Retina (tissue), 1 donor: Measurements from ENCODE around the gene BCLAF3.

Source experiments
- DNase-seq: peaks from one replicate; pipeline ENCODE4 v3.0.0-alpha.2; 2016

The BCLAF3 gene

DNA sequence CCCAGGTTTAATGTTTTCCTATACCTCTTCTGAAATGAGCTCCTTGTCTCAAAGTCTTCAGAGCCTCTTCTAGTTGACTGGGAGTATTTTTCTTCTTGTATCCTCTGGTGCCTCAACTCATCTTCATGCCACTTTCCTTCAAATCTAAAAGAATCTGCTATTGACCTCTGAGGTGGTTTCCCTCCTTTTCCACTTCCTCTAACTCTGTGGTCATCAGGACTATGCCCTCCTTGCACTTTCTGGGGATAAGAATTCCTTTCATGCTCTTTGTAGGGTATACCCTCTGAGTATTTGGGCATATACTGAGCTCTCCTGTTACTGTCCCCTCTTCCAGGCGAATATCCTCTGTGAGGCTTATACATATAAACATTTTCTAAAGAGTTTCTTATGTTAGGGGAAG is 24.8 kb downstream of the BCLAF3 start:
- no peak for DNase-seq

DNA sequence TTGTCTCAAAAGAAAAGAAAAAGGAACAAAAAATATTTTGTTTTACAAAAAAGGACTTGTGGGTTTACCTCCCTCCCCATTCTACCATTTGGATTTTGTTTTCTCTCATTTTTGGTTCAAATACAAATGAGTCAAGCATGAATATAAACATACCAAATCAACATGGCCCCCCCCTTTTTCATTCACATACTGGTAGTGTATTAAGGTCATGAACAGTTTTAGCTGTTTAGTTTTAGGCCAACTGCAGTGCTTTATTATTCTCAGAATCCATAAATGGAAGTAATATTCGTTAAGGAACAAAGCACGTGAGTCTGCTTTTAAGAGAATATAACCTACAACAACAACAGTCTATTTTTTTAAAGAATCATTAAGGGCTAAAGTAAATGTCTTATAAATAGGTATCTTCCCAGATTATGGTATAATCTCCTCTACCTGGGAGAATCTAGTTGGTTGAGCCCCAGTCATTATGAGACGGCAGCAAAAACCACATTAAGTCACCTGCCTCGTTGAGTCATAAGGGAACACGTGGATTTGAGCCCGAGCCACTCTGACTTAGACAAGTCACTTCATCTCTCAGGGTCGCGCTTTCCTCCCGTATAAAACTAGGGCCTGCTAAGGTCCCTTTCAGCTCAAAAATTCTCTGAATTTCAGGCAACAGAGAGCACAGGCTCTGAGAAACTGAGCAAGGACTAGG is 26.7 kb downstream of the BCLAF3 start:
- DNase-seq, result no peak

DNA sequence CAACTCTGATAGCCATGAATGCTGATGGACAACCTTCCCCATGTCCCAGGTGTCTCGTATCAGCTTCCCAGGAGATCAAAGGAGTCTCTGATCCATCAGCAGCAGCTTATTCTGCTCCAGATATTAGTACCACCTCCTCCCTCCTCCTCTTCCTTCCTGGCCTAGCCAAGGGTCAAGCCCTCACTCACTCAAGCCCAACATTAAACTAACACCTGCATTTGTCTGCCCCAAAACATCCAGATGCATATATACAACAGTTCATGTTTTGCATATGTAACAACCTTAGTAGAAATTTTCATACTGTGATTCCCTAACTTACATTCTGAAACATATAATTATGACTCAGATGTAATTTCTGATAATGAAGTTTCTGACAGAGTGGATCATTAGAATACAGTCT is 29.9 kb downstream of the BCLAF3 start:
- DNase-seq, result no peak

DNA sequence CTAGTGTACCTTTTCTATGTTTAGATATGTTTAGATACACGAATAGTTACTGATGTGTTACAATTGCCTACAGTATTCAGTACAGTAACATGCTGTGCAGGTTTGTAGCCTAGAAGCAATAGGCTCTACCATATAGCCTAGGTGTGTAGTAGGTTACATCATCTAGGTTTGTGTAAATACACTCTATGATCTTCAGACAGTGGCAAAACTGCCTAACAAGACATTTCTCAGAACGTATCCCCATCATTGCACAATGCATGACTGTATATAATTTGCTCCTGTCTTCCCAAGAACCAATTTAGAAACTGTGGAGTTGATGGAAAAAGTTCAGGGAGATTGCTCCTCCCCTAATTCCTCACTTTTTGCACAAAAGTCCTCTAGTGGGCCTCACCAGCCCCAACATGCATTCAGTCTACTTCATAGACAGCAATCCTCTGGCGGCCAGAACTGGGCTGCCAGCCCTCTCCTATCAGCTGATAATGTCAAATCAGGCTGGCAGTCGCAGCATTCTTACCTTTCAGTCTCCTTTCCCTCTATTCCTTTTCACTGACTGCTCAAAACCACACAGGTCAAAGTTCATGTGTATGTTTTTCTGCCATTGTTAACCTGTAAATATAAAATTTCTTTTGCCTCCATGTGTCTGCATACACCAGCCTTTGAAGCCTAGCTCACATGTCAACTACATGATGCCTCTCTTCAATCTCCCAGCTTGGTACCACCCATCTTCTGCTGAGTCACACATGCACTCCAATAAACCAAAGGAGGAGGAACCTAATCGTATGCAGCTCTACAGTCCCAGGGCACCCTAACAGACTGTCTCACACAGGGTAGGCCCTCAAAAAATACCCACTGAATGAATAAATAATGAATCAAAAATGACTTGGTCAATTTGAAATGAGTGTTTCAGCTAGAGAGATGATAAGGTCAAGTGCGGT is 32.0 kb downstream of the BCLAF3 start:
- DNase-seq, result no peak

DNA sequence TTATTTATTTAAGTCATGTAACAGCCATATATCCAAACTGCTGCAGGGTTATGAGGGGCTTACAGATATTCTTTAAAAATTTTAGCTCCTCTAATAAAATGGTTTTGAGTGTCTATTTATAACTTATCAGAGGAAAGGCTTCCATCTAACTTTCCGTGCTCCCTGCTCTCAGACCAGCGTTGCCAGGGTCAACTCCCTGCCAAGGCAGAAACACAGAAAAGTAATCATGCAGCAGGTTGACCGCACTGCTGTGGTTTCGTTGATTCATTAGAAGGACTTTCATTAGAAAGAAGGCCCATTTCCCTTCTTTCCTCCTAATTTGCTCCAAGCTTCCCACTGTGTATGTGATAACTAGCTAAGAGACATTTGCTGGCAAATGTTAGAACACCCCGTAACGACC is 33.9 kb downstream of the BCLAF3 start:
- DNase-seq, result no peak

DNA sequence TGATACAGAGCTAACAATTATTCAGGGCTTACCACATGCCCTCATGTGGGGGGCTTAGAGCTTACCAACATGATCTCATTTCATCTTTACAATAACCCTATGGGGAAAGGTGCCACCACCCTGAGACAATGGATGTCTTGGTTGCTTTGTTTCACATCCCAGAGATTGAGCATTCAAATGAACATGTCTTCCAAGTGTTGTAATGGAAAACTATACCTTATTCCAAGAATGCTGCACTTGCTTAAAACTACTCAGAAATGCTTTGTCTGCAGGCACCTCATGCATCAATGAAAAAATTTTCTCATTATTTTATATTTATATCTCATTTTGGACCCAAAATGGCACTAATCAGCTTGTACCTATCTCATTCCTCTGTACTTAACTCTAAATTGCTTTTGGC is 34.6 kb downstream of the BCLAF3 start:
- no peak for DNase-seq

DNA sequence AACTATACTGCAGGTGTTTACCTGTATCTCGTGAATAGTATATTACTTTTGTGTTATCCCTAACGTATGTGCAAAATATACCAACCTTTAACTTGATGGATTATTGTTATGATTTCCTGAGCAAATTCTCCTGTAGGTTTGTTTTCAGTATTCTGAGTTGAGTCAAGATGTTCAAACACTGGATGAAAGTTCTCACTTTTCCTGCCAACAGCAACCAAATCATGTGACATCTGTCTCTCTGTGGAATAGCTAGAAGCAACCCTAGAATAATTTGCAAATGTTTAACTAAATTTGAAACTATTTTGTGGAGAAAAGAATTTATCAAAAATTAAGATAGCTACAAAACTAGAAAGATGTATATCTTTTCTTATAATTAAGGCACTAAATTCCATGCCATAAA is 35.6 kb downstream of the BCLAF3 start:
- no peak for DNase-seq

DNA sequence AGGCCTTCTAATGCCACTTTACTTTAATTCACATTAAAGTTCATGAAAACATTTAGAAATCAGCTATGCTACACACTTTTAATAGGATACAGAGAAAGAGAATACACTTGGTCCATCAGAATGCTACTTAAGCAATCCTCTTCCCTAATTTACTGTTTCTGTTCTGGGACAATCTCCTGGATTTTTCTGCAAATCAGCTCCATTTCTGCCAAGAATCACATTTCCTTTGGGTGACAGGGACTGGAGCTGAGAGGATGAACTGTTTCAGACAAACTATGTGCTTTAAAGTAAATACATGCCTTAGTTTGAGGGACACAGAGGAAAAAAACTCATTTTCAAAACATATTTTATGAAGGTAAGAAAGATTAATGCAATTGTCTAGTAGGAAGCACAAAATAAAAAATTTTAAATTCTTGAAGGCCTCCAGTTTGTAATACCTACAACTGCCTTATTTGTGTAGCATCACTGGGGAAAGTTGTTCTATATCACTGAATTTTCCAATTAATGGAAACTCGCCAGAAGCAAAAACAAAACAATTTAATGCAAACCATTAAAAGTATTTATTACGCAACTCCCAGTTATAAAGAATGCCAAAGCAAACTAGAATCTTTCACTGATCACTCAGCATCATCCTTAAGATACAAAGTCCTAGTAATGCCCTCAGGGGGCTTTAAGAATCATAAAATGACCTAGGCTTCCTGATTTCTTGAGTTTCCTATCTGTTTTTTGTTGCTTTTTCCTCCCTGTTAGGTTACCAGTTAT is 36.3 kb downstream of the BCLAF3 start:
- no peak for DNase-seq

DNA sequence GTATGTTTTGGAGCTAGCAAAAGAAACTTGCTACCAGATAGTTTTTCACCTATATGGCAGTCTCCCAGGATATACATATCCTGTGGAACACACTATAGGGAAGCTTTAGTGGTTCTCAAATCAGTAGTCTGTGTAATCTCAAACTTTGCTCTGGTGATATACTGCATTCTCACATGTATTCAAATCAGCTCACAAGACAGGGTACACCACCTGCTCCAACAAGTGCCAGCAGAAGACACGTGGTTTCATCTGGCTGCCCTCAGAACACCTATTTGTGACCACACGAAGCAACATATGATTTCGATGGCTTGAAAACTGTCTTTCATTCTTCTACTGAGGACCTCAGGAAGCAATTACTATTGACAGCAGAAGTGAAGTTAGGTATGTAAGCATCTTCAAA is 37.7 kb downstream of the BCLAF3 start:
- DNase-seq, result no peak

DNA sequence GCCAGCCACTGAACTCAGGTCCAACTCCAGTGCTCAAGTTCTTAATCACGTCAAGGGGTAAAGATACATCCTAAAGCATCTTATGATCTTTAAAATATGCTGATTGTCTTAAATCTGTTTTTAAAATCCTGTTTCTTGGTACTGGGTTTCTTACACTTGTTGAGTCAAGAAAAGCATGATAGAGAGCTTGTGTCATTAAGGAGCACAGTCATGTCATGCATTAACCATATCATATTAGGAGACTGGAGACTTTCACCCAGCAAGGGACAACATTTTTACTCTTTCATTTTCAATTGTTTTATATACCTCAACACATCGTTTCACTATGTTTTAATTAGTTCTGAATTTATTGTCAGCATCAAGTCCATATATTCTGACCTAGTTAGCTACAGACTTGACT is 41.5 kb downstream of the BCLAF3 start:
- no peak for DNase-seq

DNA sequence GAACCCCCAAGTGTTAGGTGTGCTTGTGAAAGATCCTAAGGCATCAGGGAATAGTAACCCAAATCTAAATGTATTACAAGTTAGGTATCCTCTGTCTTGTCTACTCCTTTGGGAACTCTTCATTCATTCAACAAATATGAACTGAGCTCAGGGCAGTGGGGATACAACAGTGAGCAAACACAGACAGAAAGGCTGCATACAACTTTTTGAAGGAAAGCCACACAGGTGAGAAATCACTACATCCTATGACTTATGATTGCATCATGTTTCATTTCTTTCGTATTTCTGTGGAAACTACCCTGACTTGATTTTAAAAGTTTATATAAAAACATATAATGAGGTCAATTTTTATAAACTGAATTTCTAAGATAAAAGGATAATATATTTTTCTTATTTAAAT is 43.2 kb downstream of the BCLAF3 start:
- no peak for DNase-seq
